ENCODE data around the gene HES1. TPM values are rescaled to one million over a fixed set of nuclear protein-coding genes. Genes with fewer than 3 reads are reported as not detected.

Gene HES1
- total RNA-seq (2022; extraction: Qiagen RNA extraction), result 9.5 to 14.1 TPM (median 11.3 TPM) in 5 replicates

GRCh38 chr3:194135806-194136518 is at the start of gene HES1:
Gene HES1, plus strand, starts transcription at chr3:194136148. Its CDS starts 233 bp downstream, at chr3:194136381.

Other genes starting within 250 kb of the HES1 start
- gene CPN2, start 215.2 kb downstream of the HES1 start, total RNA-seq (2022; extraction: Qiagen RNA extraction), result not detected in 5 replicates
- gene LRRC15, start 233.6 kb downstream of the HES1 start, total RNA-seq (2022; extraction: Qiagen RNA extraction), result 0.12 to 0.17 TPM (median 0.14 TPM) in 5 replicates